GM12872 (cell line): ENCODE results near the gene EIF2S3.
A peak's percentile ranks its signal among the peaks of the same experiment; 100 is the strongest.

Experiments
- TF ChIP-seq, protein P1 (sequence below): IDR thresholded peaks from 3 replicates; pipeline ENCODE4 v1.5.1; 2011; ENCODE audit warnings: low read depth, mild to moderate bottlenecking, low read length, moderate library complexity; ENCODE audit not compliant: insufficient read depth

EIF2S3 gene

DNA sequence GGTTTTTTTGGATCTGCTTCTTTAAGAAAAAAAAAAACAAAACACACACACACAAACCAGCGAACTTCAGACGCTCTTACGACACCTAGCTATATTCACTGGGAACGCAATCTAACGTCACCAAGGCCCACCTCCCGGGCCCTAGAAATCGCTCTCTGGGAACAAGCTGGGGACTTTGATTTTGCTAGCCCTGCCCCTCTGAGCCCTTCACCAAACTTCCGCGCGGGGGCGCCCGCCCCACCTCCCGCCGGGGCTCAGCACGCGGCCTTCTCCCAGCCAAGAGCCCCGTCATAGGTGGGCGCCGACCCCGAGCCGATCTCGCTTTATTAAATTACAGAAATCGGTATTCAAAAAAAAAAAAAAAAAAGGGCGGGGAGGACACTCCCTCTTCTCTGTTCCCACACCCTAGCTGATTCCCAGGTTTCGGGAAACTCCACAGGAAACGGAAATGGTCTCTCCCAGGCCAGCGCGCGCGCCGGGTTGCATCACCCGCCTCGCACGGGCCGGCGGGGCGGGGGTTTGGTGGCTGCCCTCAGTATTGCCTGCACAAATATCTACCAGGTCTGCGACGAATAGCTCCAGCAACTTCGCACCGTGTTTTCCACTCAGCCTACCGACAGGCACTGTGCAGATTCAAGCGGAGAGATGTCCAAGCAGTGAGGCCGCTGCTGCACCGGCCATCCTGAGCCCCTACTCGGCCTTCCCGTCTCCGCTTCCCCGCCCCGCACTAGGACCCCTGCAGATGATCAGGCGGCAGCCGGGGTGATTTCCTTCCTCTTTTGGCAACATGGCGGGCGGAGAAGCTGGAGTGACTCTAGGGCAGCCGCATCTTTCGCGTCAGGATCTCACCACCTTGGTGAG lies at the start of gene EIF2S3:
Gene EIF2S3 (plus strand): TSS at position 775 of the 861 bp plus-strand sequence. CDS start 13 bp downstream, at position 788.
- TF ChIP-seq, protein P1, sequence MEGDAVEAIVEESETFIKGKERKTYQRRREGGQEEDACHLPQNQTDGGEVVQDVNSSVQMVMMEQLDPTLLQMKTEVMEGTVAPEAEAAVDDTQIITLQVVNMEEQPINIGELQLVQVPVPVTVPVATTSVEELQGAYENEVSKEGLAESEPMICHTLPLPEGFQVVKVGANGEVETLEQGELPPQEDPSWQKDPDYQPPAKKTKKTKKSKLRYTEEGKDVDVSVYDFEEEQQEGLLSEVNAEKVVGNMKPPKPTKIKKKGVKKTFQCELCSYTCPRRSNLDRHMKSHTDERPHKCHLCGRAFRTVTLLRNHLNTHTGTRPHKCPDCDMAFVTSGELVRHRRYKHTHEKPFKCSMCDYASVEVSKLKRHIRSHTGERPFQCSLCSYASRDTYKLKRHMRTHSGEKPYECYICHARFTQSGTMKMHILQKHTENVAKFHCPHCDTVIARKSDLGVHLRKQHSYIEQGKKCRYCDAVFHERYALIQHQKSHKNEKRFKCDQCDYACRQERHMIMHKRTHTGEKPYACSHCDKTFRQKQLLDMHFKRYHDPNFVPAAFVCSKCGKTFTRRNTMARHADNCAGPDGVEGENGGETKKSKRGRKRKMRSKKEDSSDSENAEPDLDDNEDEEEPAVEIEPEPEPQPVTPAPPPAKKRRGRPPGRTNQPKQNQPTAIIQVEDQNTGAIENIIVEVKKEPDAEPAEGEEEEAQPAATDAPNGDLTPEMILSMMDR: peak; percentile 65

DNA sequence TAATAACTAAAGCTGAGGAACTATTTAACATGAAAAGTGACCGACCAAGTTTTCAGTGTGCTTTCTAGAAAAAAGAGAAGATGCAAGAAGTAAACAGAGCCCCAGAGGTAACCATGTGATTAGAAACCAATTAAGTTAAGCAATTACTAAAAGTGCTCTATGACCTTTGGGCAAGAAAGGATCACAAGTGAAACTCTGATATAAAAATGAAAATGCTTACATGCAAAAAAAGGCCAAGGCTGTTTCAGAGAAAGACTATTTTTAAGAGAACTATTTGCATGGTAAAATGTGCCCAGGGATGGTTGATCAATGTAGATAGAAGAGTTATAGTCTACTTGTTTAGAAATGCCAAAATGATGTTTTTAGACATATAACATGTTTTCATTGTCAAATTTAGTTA lies 49.7 kb upstream of the EIF2S3 start:
- TF ChIP-seq, protein P1: no peak

DNA sequence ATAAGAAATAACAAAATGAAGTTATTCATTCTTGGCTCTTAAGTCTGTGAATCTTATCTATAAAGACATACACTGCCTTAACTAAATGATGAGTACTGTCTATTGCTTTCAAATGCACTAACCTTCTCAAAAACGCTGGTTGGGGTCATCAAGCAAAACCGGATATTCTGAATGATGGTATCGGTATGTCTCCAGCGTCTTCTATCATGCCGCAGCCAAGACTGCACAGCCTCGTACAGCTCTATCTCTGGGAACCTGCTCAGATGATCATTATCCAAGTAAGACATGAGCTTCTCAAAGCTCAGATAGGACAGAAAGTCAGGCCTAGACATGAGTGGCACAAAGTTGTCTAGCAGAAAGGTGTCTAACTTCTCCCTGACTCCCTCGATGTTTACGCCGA lies 48.9 kb upstream of the EIF2S3 start:
- TF ChIP-seq, protein P1: no peak

GRCh38 chrX:24012266-24012665 lies 42.5 kb upstream of the EIF2S3 start:
- TF ChIP-seq, protein P1: no peak

DNA sequence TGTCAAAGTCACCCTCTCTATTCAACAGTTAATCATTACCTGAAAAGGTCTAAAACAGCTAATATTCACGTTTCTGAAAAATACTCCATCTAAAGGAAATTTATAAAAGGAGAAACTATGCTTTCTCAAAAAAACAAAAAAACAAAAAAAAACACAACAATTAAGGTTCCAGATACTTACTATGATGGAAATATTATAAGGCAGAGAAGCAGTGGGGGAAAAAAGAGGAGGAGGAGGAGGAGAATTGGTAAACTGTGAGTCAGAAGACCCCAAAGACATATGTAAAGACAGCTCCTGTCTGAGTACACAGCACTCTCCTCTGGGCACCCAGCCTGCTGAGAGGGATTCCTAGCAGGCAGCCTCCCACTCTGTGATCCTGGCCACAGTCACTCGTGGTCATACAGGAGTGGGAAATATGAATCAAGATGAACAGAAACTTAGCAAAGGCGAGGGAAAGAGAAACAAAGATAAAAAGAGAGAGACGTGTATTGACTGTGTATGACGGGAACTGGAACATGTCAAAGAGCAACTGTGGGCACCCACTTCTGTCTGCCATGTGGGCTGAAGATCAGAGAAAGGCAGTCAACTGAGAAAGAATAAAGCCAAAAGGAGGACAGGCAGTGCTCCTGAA lies 40.3 kb upstream of the EIF2S3 start:
- TF ChIP-seq, protein P1: no peak

- TF ChIP-seq, protein P1: no peak
Observed at GRCh38 chrX:24017674-24018073, 37.1 kb upstream of the EIF2S3 start.

DNA sequence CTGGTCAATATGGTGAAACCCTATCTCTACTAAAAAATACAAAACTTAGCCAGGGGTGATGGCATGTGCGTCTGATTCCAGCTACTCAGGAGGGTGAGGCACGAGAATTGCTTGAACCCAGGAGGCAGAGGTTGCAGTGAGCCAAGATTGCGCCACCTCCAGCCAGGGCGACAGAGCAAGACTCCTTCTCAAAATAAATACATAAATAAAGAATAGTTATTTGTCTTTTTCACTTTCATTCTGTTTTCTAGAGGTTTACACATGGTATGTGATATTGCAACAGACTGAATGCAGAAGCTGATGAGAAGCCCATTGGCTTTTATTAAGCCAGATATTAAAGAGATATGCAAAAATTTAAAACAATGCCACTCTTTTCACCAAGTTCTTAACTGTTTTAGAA lies 35.9 kb upstream of the EIF2S3 start:
- TF ChIP-seq, protein P1: no peak
